ENCODE results near the gene SLC25A25. TPM values are rescaled to one million over a fixed set of nuclear protein-coding genes. Genes with fewer than 3 reads are reported as not detected.

SLC25A25 gene
- total and polyA plus RNA-seq, 9 of the 15 experiments (the other 6 are each of a cell fraction or from before 2014, with no cell fraction given) = 0.07 to 35.9 (median 23.2) TPM

DNA sequence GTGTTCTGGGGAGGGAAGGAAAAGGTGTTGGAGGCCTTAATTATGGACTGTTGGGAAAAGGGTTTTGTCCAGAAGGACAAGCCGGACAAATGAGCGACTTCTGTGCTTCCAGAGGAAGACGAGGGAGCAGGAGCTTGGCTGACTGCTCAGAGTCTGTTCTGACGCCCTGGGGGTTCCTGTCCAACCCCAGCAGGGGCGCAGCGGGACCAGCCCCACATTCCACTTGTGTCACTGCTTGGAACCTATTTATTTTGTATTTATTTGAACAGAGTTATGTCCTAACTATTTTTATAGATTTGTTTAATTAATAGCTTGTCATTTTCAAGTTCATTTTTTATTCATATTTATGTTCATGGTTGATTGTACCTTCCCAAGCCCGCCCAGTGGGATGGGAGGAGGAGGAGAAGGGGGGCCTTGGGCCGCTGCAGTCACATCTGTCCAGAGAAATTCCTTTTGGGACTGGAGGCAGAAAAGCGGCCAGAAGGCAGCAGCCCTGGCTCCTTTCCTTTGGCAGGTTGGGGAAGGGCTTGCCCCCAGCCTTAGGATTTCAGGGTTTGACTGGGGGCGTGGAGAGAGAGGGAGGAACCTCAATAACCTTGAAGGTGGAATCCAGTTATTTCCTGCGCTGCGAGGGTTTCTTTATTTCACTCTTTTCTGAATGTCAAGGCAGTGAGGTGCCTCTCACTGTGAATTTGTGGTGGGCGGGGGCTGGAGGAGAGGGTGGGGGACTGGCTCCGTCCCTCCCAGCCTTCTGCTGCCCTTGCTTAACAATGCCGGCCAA lies 40.4 kb downstream of the SLC25A25 start:
- TF ChIP-seq KHSRP (IDR thresholded peaks at IDR 0.05) (no peak), POLR2A (conservative IDR thresholded peaks at IDR 0.05) (peak; percentile 50; the same call in 1 of the 2 replicates), FOSL1 (tag; conservative IDR thresholded peaks at IDR 0.05) (no peak), PYGO2 (tag; IDR thresholded peaks at IDR 0.05) (no peak), RBM22 (IDR thresholded peaks at IDR 0.05; ENCODE audit: low read depth, low read length, poor library complexity, severe bottlenecking) (no peak), SAP30 (IDR thresholded peaks at IDR 0.05; ENCODE audit: borderline replicate concordance, insufficient read depth, low read depth, low read length, poor library complexity, severe bottlenecking) (no peak), SUPT5H (IDR thresholded peaks at IDR 0.05) (peak; percentile 6; the same call in 1 of the 2 replicates)
- TF ChIP-seq, protein P1, sequence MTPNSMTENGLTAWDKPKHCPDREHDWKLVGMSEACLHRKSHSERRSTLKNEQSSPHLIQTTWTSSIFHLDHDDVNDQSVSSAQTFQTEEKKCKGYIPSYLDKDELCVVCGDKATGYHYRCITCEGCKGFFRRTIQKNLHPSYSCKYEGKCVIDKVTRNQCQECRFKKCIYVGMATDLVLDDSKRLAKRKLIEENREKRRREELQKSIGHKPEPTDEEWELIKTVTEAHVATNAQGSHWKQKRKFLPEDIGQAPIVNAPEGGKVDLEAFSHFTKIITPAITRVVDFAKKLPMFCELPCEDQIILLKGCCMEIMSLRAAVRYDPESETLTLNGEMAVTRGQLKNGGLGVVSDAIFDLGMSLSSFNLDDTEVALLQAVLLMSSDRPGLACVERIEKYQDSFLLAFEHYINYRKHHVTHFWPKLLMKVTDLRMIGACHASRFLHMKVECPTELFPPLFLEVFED (CRISPR knock-in tag; conservative IDR thresholded peaks at IDR 0.05) = 0 out of 2 replicates have a peak, but pooled peaks have one; percentile 28
- TF ChIP-seq, protein P2, sequence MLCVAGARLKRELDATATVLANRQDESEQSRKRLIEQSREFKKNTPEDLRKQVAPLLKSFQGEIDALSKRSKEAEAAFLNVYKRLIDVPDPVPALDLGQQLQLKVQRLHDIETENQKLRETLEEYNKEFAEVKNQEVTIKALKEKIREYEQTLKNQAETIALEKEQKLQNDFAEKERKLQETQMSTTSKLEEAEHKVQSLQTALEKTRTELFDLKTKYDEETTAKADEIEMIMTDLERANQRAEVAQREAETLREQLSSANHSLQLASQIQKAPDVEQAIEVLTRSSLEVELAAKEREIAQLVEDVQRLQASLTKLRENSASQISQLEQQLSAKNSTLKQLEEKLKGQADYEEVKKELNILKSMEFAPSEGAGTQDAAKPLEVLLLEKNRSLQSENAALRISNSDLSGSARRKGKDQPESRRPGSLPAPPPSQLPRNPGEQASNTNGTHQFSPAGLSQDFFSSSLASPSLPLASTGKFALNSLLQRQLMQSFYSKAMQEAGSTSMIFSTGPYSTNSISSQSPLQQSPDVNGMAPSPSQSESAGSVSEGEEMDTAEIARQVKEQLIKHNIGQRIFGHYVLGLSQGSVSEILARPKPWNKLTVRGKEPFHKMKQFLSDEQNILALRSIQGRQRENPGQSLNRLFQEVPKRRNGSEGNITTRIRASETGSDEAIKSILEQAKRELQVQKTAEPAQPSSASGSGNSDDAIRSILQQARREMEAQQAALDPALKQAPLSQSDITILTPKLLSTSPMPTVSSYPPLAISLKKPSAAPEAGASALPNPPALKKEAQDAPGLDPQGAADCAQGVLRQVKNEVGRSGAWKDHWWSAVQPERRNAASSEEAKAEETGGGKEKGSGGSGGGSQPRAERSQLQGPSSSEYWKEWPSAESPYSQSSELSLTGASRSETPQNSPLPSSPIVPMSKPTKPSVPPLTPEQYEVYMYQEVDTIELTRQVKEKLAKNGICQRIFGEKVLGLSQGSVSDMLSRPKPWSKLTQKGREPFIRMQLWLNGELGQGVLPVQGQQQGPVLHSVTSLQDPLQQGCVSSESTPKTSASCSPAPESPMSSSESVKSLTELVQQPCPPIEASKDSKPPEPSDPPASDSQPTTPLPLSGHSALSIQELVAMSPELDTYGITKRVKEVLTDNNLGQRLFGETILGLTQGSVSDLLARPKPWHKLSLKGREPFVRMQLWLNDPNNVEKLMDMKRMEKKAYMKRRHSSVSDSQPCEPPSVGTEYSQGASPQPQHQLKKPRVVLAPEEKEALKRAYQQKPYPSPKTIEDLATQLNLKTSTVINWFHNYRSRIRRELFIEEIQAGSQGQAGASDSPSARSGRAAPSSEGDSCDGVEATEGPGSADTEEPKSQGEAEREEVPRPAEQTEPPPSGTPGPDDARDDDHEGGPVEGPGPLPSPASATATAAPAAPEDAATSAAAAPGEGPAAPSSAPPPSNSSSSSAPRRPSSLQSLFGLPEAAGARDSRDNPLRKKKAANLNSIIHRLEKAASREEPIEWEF (CRISPR knock-in tag; IDR thresholded peaks at IDR 0.05) = no peak
- BruUV-seq (replicated peaks) = TSS peak; percentile 27
- DNase-seq (ENCODE audit: extremely low read depth in 1 of 4, low spot score in 3 of 4) = no peak
- H3K4me1 ChIP-seq (replicated peaks in 1 of 2; ENCODE audit: control insufficient read depth in 2 of 2, insufficient read depth in 2 of 2, low read length in 2 of 2) = peaks cover 11 to 44% of the 10 kb centered on the region in 2 experiments; a peak in 4 of 5 replicates
- ChIA-PET POLR2A (interaction anchor here (1.6 to 2.0 kb wide), 2 partner anchors 10 to 16 kb away, joined by 4 to 13 read pairs; no protein-coding TSS in a partner anchor), CTCF (ENCODE audit: low intra/inter-chr PET ratio) (interaction anchor here (0.6 kb wide), 1 partner anchor 36 kb away, joined by 3 read pairs; no protein-coding TSS in a partner anchor)
- peak overlapping the region in 1 of 2 experiments; percentile 76; a peak in 2 of 4 replicates for H3K9ac ChIP-seq (ENCODE audit: insufficient read depth in 1 of 2, low read depth in 2 of 2, low read length in 2 of 2)
- no peaks in the 10 kb centered on the region for H3K27me3 ChIP-seq (ENCODE audit: control insufficient read depth in 2 of 2, insufficient read depth in 2 of 2, low read length in 2 of 2)
- no peak overlapping the region for H3K4me3 ChIP-seq
- H3K9me3 ChIP-seq (replicated peaks; ENCODE audit: control insufficient read depth, insufficient read depth, low read depth, low read length) = no peaks in the 10 kb centered on the region
- no peaks in the 10 kb centered on the region for H4K20me1 ChIP-seq (replicated peaks; ENCODE audit: control insufficient read depth, insufficient read depth, low read length)
- H3K9me1 ChIP-seq (ENCODE audit: control insufficient read depth, insufficient read depth, low read length) = no peaks in the 10 kb centered on the region
- H3K4me2 ChIP-seq (ENCODE audit: insufficient read depth, low read length) = no peak overlapping the region
- H3K79me2 ChIP-seq (ENCODE audit: control insufficient read depth, insufficient read depth, low read length) = peaks cover 4% of the 10 kb centered on the region; the same call in 1 of the 3 replicates
- in situ Hi-C loops (cut with MboI) (no loop called here), intact Hi-C loops (cut with micrococcal nuclease) (no loop called here)
- H3K27ac ChIP-seq (ENCODE audit: extremely low read depth, low read depth, low read length) = peak overlapping the region; percentile 24; the same call in 1 of the 3 replicates
- no peak overlapping the region for H2AFZ ChIP-seq (ENCODE audit: low read depth, low read length)
- H3K36me3 ChIP-seq (ENCODE audit: control insufficient read depth, insufficient read depth, low read length) = peaks cover 66% of the 10 kb centered on the region
- WGBS (ENCODE audit: insufficient coverage, low coverage, missing lambda C conversion rate) = 66% methylated on average over 13 of the region's 15 CpGs
- no peak for FAIRE-seq
- ATAC-seq = no peak
